Type B pancreatic cell (in vitro differentiated cells): ENCODE measurements around the gene PCDH15. TPM values are rescaled to one million over a fixed set of nuclear protein-coding genes. Genes with fewer than 3 reads are reported as not detected.

Experiments
- DNase-seq: peaks from one replicate; pipeline ENCODE4 v3.0.0; 2021; ENCODE audit warnings: mixed read lengths; ENCODE audit not compliant: unreplicated experiment; ENCODE audit errors: extremely low spot score
- H3K27ac Mint-ChIP-seq: 2 replicates; pipeline ENCODE4 v1.8.0; 2021; ENCODE audit warnings: mild to moderate bottlenecking, mixed read lengths
- H3K27me3 Mint-ChIP-seq: 2 replicates; pipeline ENCODE4 v1.8.0; 2021; ENCODE audit warnings: mixed read lengths
- H3K36me3 Mint-ChIP-seq: 2 replicates; pipeline ENCODE4 v1.8.0; 2021; ENCODE audit warnings: mixed read lengths
- H3K4me1 Mint-ChIP-seq: one replicate; pipeline ENCODE4 v1.8.0; 2021; ENCODE audit warnings: mixed read lengths; ENCODE audit not compliant: unreplicated experiment
- H3K4me3 Mint-ChIP-seq: 2 replicates; pipeline ENCODE4 v1.8.0; 2021; ENCODE audit warnings: mild to moderate bottlenecking, mixed read lengths
- H3K9me3 Mint-ChIP-seq: 2 replicates; pipeline ENCODE4 v1.8.0; 2021; ENCODE audit warnings: mixed read lengths
- CTCF ChIP-seq: fragments of 200-600 bp; sonication (generic); conservative IDR thresholded peaks from 2 replicates; pipeline ENCODE4 v1.5.0; 2021; ENCODE audit warnings: antibody characterized with exemption, mild to moderate bottlenecking
- total RNA-seq: library from RNA; stranded (reverse); gene quantifications from 2 replicates; pipeline ENCODE4 v1.2.1, GENCODE V29; 2021; ENCODE audit warnings: low replicate concordance

Gene PCDH15
- total RNA-seq, 1 donor from 2014 or later, result 3.5 TPM

GRCh38 chr10:54609423-54609822, 191.6 kb downstream of the PCDH15 start:
- no peaks in the 10 kb centered on the region for H3K9me3 Mint-ChIP-seq
- H3K36me3 Mint-ChIP-seq, result no peaks in the 10 kb centered on the region
- H3K4me1 Mint-ChIP-seq, result no peaks in the 10 kb centered on the region
- no peaks in the 10 kb centered on the region for H3K27me3 Mint-ChIP-seq
- no peak overlapping the region for H3K4me3 Mint-ChIP-seq
- DNase-seq, result no peak
- no peak for TF ChIP-seq CTCF
- H3K27ac Mint-ChIP-seq, result no peak overlapping the region

- TF ChIP-seq CTCF, result no peak
- Mint-ChIP-seq H3K4me3 (no peak overlapping the region), H3K4me1 (no peaks in the 10 kb centered on the region), H3K27ac (no peak overlapping the region), H3K27me3 (no peaks in the 10 kb centered on the region), H3K36me3 (no peaks in the 10 kb centered on the region), H3K9me3 (no peaks in the 10 kb centered on the region)
- DNase-seq, result no peak
Observed at GRCh38 chr10:54607983-54608382, 193.0 kb downstream of the PCDH15 start.

- Mint-ChIP-seq H3K27me3 (no peaks in the 10 kb centered on the region), H3K36me3 (no peaks in the 10 kb centered on the region), H3K4me1 (no peaks in the 10 kb centered on the region), H3K4me3 (no peak overlapping the region), H3K9me3 (peaks cover 8% of the 10 kb centered on the region), H3K27ac (no peak overlapping the region)
- no peak for TF ChIP-seq CTCF
- DNase-seq, result no peak
Observed at GRCh38 chr10:54594289-54594688, 206.7 kb downstream of the PCDH15 start.

GRCh38 chr10:54587971-54588370, 213.1 kb downstream of the PCDH15 start:
- Mint-ChIP-seq H3K36me3 (no peaks in the 10 kb centered on the region), H3K9me3 (no peaks in the 10 kb centered on the region)
- TF ChIP-seq CTCF, result no peak

DNA sequence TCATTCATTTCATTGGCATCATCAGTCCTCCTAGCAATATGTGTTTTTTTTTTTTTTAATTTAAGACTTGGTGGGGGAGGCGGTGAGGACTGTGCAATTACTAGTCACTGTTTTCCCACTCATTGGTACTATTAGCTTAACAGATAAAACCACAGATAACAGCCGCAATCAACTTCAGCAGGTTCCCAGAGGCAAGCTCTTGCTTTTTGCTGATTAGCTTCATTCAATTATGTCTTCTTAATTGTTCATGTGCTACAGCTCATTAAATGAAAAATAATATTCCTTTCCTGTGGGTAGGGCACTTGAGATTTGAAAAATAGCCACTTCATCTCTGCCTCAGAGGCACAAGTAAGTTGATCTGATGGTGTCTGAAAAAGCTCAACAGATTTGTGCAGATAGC, 215.5 kb downstream of the PCDH15 start:
- H3K27me3 Mint-ChIP-seq, result no peaks in the 10 kb centered on the region
- no peak overlapping the region for H3K27ac Mint-ChIP-seq
- TF ChIP-seq CTCF, result no peak
- no peaks in the 10 kb centered on the region for H3K9me3 Mint-ChIP-seq
- no peak for DNase-seq
- no peaks in the 10 kb centered on the region for H3K36me3 Mint-ChIP-seq
- no peaks in the 10 kb centered on the region for H3K4me1 Mint-ChIP-seq
- H3K4me3 Mint-ChIP-seq, result no peak overlapping the region

More at GRCh38 chr10:54587971-54588370, 213.1 kb downstream of the PCDH15 start:
- DNase-seq, result no peak
- Mint-ChIP-seq H3K4me1 (no peaks in the 10 kb centered on the region), H3K4me3 (no peak overlapping the region), H3K27me3 (no peaks in the 10 kb centered on the region), H3K27ac (no peak overlapping the region)

DNA sequence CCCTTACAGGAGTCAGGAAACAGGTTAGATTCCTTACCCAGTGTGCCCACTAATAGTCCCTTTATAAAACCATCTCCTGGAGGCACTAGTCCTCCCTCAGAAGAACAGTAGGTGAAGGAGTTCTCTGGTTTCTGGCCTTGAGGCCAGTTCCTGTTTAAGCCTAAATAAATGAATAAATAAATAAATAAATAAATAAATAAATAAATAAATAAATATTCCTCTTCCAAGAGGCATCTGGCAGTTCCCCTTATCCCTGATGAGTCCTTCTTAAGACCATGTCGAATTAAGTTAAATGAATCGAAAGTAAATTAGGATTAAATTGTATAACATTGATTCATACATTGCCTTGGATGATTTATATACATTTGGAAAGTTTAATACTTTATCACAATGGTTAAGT, 223.3 kb downstream of the PCDH15 start:
- no peaks in the 10 kb centered on the region for H3K27me3 Mint-ChIP-seq
- H3K27ac Mint-ChIP-seq, result no peak overlapping the region
- H3K4me1 Mint-ChIP-seq, result no peaks in the 10 kb centered on the region
- H3K4me3 Mint-ChIP-seq, result no peak overlapping the region
- no peaks in the 10 kb centered on the region for H3K9me3 Mint-ChIP-seq
- no peaks in the 10 kb centered on the region for H3K36me3 Mint-ChIP-seq
- TF ChIP-seq CTCF, result no peak
- no peak for DNase-seq
